GM11168 (cell line): Measurements from ENCODE around the gene FLYWCH1.
"Not testable (repeated sequence)": the region's sequence is repeated elsewhere in the genome, so short reads cannot be mapped to it uniquely, and the experiment has no call there.

Source experiments
- in situ Hi-C: fragments of 300-500 bp; cut with MboI; formaldehyde crosslinking; loops from one replicate; pipeline ENCODE4 v1.12.0; 2022; ENCODE audit warnings: low sequenced_read_pairs; ENCODE audit not compliant: unreplicated experiment

Gene FLYWCH1

GRCh38 chr16:2924901-2925755 is 13.4 kb downstream of the FLYWCH1 start:
- in situ Hi-C loops, result loop anchor here (5.0 kb wide), 1 partner anchor 48 kb away; no protein-coding TSS in a partner anchor

DNA sequence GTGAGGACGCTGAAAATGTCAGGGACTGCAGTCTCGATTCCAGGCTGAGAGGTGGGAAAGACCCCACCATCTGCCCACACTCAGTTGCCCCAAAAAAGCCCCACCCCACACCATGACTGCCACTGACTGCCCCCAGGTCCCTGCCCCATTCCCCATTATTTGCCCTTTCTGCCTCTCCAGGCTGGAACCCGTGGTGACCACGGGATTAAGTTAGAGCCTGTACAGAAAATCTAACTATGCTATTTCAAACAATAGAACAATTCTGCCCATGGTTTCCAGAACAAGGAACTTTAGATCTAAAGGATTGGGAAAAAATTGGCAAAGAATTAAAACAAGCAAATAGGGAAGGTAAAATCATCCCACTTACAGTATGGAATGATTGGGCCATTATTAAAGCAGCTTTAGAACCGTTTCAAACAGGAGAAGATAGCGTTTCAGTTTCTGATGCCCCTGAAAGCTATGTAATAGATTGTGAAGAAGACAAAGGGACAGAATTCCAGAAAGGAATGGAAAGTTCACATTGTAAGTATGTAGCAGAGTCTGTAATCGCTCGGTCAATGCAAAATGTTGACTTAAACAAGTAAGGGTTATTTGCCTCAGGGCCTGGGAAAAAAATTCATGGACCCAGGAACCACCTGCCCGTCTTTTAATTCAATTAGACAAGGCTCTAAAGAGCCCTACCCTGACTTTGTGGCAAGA is 14.4 kb downstream of the FLYWCH1 start:
- in situ Hi-C loops, result no loop called here

DNA sequence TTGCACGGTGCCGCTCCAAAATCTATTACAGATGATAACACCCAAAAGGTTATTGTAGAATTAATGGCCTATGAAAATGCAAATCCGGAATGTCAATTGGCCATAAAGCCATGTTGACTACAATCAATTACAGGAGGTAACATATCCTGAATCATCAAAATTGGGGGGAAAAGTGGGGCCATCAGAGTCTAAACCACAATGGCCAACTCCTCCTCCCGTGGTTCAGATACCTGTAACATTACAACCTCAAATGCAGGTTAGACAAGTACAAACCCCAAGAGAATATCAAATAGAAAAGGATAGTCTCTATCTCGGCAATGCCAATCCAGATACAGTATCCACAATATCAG is 14.9 kb downstream of the FLYWCH1 start:
- in situ Hi-C loops, result no loop called here

GRCh38 chr16:2927010-2927646 is 15.4 kb downstream of the FLYWCH1 start:
- in situ Hi-C loops, result no loop called here

GRCh38 chr16:2928151-2928550 is 16.4 kb downstream of the FLYWCH1 start:
- in situ Hi-C loops, result not testable (repeated sequence)

DNA sequence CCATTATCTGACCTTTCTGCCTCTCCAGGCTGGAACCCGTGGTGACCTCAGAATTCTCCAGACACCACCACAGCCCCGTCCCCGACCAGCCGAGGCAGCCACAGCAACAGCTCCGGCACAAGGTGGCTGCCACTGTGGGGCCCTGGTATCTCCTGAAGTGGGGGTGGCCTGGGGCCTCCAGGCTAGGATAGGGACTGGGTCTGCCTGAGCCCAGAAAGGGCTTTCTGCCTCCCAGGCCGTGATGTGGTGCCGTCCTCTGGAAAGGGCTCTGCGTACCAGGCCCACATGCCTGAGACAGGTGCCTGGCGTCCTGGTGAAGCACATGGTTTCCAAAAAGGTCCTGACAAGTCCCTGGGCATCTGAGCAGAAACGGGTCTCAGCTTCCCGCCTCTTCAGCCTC is 17.1 kb downstream of the FLYWCH1 start:
- in situ Hi-C loops, result no loop called here

DNA sequence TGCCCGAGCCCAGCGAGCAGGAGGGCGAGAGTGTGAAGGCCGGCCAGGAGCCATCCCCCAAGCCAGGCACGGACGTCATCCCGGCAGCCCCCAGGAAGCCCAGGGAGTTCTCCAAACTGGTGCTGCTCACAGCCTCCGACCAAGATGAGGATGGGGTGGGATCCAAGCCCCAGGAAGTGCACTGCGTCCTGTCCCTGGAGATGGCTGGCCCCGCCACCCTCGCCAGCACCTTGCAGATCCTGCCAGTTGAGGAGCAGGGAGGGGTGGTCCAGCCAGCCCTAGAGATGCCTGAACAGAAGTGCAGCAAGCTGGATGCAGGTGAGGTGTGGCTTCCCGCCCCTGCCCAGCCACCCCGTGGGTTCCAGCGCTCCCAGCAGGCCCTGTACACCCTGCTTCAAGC is 18.0 kb downstream of the FLYWCH1 start:
- in situ Hi-C loops, result no loop called here

- in situ Hi-C loops, result no loop called here
Measured at GRCh38 chr16:2930236-2930635, 18.5 kb downstream of the FLYWCH1 start.

- in situ Hi-C loops, result not testable (repeated sequence)
Measured at GRCh38 chr16:2931231-2931914, 19.6 kb downstream of the FLYWCH1 start.

GRCh38 chr16:2933136-2933535 is 21.4 kb downstream of the FLYWCH1 start:
- in situ Hi-C loops, result no loop called here

DNA sequence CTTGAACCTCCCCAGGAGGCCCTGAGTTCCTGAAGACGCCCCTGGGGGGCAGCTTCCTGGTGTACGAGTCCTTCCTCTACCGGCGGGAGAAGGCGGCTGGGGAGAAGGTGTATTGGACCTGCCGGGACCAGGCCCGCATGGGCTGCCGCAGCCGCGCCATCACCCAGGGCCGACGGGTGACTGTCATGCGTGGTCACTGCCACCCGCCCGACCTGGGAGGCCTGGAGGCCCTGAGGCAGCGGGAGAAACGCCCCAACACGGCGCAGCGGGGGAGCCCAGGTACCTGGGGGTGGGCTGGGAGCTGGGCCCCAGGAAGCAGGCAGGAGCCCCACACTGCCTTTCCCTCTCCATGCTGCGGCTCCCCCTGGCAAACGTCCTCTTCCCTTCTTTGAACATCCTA is 22.0 kb downstream of the FLYWCH1 start:
- in situ Hi-C loops, result no loop called here

DNA sequence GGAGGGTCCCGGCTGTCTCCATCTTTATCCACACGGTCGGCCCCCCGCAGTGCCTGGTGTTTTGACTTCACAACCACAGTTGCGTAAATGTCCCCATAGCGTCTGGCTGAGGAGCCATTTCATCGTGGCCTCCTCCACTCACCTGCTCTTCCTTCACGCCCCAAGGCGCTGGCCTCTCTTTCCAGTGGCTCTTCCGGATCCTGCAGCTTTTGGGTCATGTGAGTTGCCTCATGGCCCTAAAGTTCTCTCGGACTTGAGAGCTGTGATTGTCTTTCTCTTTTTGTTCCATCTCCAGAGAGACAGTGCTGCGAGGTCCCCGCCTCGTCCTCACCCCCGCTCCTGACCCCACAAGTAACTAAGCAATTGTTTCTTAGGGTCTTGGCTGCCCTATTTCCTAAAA is 22.7 kb downstream of the FLYWCH1 start:
- in situ Hi-C loops, result no loop called here

DNA sequence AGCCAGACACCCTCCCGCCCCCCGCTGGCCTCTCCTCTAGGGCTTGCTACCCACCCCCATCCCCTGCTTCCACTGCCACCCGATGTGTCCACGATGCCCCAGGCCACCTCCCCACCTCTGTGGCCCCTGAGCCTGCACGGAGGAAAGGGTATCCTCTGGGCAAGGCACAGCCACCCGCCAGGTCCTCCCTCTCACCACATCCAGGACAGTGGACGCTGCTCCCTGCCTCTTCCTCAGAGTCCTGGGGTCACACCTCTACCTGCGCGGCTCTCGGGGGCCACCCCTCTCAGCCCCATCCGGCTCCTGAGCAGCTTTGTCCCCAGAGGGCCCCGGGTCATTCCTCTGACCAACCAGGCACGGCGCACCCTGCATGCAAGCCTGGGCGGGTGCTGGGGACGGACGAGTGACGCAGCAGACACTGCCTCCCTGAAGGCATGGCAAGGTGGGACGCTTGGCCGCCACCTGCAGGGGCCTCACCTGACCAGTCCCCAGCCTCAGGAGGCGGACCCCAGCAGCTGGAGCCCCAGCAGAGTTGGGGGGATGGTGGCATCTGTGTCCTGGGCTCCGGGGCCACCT is 24.8 kb downstream of the FLYWCH1 start:
- in situ Hi-C loops, result no loop called here

DNA sequence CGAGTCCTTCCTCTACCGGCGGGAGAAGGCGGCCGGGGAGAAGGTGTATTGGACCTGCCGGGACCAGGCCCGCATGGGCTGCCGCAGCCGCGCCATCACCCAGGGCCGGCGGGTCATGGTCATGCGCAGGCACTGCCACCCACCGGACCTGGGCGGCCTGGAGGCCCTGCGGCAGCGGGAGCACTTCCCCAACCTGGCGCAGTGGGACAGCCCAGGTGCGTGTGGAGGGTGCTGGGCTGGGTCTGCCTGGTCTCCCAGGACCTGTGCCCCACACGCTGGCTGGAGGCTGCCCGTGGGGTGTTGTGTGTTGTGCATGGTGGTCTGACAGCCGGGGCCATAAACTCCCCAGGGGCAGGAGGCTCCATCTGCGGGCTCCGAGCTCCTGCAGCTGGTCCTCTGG is 25.4 kb downstream of the FLYWCH1 start:
- in situ Hi-C loops, result no loop called here

DNA sequence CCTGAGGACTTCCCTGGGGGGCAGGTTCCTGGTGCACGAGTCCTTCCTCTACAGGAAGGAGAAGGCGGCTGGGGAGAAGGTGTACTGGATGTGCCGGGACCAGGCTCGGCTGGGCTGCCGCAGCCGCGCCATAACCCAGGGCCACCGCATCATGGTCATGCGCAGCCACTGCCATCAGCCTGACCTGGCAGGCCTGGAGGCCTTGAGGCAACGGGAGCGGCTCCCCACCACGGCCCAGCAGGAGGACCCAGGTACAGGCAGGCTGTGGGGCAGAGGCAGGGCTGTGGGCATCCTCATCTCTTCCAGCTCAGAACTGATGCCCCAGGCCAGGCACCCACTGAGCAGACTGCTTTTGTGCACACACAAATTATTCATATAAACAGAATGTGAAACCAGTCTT is 26.5 kb downstream of the FLYWCH1 start:
- in situ Hi-C loops, result no loop called here

GRCh38 chr16:2939968-2940367 is 28.2 kb downstream of the FLYWCH1 start:
- in situ Hi-C loops, result no loop called here

DNA sequence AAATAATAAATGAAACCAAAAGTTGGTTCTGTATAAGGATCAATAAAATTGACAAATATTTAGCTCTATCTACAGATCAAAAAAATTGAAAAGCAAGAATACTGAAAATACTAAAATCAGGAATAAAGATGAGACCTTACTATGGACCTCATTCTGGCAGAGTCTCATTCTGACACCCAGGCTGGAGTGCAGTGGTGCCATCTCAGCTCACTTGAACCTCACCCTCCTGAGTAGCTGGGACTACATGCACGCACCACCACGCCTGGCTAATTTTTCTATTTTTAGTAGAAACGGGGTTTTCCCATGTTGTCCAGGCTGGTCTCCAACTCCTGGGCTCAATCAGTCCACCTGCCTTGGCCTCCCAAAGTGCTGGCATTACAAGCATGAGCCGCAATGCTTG is 30.3 kb downstream of the FLYWCH1 start:
- in situ Hi-C loops, result no loop called here

DNA sequence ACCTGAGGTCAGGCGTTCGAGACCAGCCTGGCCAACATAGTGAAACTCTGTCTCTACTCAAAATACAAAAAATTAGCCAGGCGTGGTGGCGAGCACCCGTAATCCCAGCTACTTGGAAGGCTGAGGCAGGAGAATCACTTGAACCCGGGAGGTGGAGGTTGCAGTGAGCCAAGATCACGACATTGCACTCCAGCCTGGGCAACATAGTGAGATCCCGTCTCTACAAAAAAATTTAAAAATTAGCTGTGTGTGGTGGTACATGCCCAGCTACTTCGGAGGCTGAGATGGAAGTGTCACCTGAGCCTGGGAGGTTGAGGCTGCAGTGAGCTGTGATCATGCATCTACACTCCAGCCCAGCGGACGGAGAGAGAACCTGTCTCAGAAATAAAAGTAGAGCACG is 32.0 kb downstream of the FLYWCH1 start:
- in situ Hi-C loops, result not testable (repeated sequence)

DNA sequence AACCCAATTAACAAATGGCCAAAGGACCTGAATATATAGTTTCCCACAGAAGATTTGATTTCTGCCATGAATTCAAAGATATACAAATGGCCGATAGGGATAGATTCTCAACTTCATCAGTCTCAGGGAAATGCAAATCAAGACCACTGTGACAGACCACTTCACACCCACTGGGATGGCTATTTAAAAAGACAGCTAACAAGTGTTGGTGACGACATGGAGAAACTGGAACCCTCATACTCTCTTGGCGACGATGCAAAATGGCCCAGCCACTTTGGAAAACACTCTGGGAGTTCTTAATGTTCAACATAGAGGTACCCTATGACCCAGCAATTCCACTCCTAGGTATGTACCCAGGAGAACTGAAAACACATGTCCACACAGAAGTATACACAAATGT is 34.9 kb downstream of the FLYWCH1 start:
- in situ Hi-C loops, result no loop called here
